Gastroesophageal sphincter (tissue), 4 donors: Measurements from ENCODE around the gene NDOR1. TPM values are rescaled to one million over a fixed set of nuclear protein-coding genes. Genes with fewer than 3 reads are reported as not detected.
A peak's percentile ranks its signal among the peaks of the same experiment; 100 is the strongest.
"Not testable (repeated sequence)": the region's sequence is repeated elsewhere in the genome, so short reads cannot be mapped to it uniquely, and the experiment has no call there.

Source experiments
- ATAC-seq: fragments of 150-250 bp; one replicate; pipeline ENCODE4 v1.9.1; 2016; ENCODE audit warnings: mild to moderate bottlenecking, moderate library complexity
- H3K27ac ChIP-seq, 4 donors: fragments of 200-600 bp; sonication (generic) in 3 of 4; 1 replicate in 3 of 4; 2 replicates in 1 of 4; pipeline ENCODE4 v1.5.1; 2016 to 2019
- H3K27me3 ChIP-seq: fragments of 200-600 bp; sonication (generic); one replicate; pipeline ENCODE4 v1.5.1; 2019
- H3K36me3 ChIP-seq, 2 donors: fragments of 200-600 bp; sonication (generic); one replicate each; pipeline ENCODE4 v1.5.1; 2019; ENCODE audit warnings: control low read depth in 1 of 2
- H3K4me1 ChIP-seq, 3 donors: fragments of 200-600 bp; sonication (generic); 1 replicate in 2 of 3; 2 replicates in 1 of 3; pipeline ENCODE4 v1.5.1; 2016 to 2019; ENCODE audit warnings: control low read depth in 2 of 3
- H3K4me3 ChIP-seq, 2 donors: fragments of 200-600 bp; sonication (generic); one replicate each; pipeline ENCODE4 v1.5.1; 2019; ENCODE audit warnings: mild to moderate bottlenecking in 1 of 2, moderate library complexity in 1 of 2
- H3K9me3 ChIP-seq, 3 donors: fragments of 200-600 bp; sonication (generic); one replicate each; pipeline ENCODE4 v1.5.1; 2017 to 2019; ENCODE audit warnings: control low read depth in 2 of 3
- CTCF ChIP-seq, 4 experiments: fragments of 200-600 bp in 2 of 4; fragments of 450-650 bp in 2 of 4; sonication (generic) in 1 of 4; IDR thresholded peaks; one replicate each; pipeline ENCODE4 v1.5.1; 2017 to 2019; ENCODE audit warnings: antibody characterized with exemption in 4 of 4, mild to moderate bottlenecking in 2 of 4, moderate library complexity in 2 of 4
- EP300 ChIP-seq: sonication (generic); formaldehyde crosslinking; IDR thresholded peaks from one replicate; pipeline ENCODE4 v1.6.1; 2017; ENCODE audit warnings: antibody characterized with exemption, mild to moderate bottlenecking
- POLR2A ChIP-seq, 2 donors: fragments of 450-650 bp; IDR thresholded peaks; one replicate each; pipeline ENCODE4 v1.6.1; 2017; ENCODE audit warnings: antibody characterized with exemption in 2 of 2, mild to moderate bottlenecking in 2 of 2, moderate library complexity in 1 of 2
- POLR2AphosphoS5 ChIP-seq: sonication (generic); formaldehyde crosslinking; IDR thresholded peaks from one replicate; pipeline ENCODE4 v1.6.1; 2017; ENCODE audit warnings: antibody characterized with exemption
- WGBS, 2 donors: methylation state at CpG; one replicate each; pipeline ENCODE4 v1.1.5; 2018; ENCODE audit warnings: low coverage in 1 of 2; 5-methylcytosine and 5-hydroxymethylcytosine counted together
- total RNA-seq, 4 donors: library from RNA; depleted of rRNA; stranded (reverse); fragments of >200 nt; gene quantifications; one replicate each; pipeline ENCODE4 v1.1.0, GENCODE V29; 2016

Gene NDOR1
- total RNA-seq, 4 donors from 2014 or later, result 4.6 to 9.8 (median 7.6) TPM

- Histone ChIP-seq H3K27me3 (peaks cover 36% of the 10 kb centered on the region), H3K27ac (peak overlapping the region in 1 of 4 donors; percentile 38), H3K9me3 (no peaks in the 10 kb centered on the region), H3K4me3 (peak overlapping the region; percentile 15 to 44), H3K36me3 (no peaks in the 10 kb centered on the region), H3K4me1 (peaks cover 0 to 54% (median 29%) of the 10 kb centered on the region in 3 donors)
- peak; percentile 11 for ATAC-seq
- WGBS, 2 donors, result 0% methylated on average over 5 of the region's 31 CpGs; no CpG with 5 or more reads in 1 of the 2 donors
- TF ChIP-seq POLR2AphosphoS5, result peak; percentile 36
- TF ChIP-seq POLR2A (IDR thresholded peaks at IDR 0.05), result no peak
- TF ChIP-seq CTCF (IDR thresholded peaks at IDR 0.05), result peak in 3 of 4 experiments; percentile 99 to 100 (median 99)
Observed at GRCh38 chr9:137236238-137236935, 30.9 kb downstream of the NDOR1 start.

GRCh38 chr9:137236936-137237421, 31.5 kb downstream of the NDOR1 start:
- H3K4me1 ChIP-seq, result peaks cover 0 to 58% (median 29%) of the 10 kb centered on the region in 3 donors
- H3K4me3 ChIP-seq, result no peak overlapping the region
- H3K27ac ChIP-seq, result peak overlapping the region in 2 of 4 donors; percentile 6 to 38
- WGBS, 2 donors, result 57% methylated on average over 1 of the region's 11 CpGs; no CpG with 5 or more reads in 1 of the 2 donors
- H3K9me3 ChIP-seq, result no peaks in the 10 kb centered on the region
- H3K36me3 ChIP-seq, result peaks cover 0 to 1% of the 10 kb centered on the region in 2 donors
- peaks cover 30% of the 10 kb centered on the region for H3K27me3 ChIP-seq
- TF ChIP-seq POLR2A (IDR thresholded peaks at IDR 0.05) (no peak), EP300 (no peak), POLR2AphosphoS5 (no peak), CTCF (IDR thresholded peaks at IDR 0.05) (no peak)
- no peak for ATAC-seq

GRCh38 chr9:137237759-137238726, 32.5 kb downstream of the NDOR1 start:
- H3K4me3 ChIP-seq, result no peak overlapping the region
- WGBS, 2 donors, result no CpG with 5 or more reads among the region's 13 CpGs
- no peak for ATAC-seq
- H3K9me3 ChIP-seq, result no peaks in the 10 kb centered on the region
- peaks cover 19% of the 10 kb centered on the region for H3K27me3 ChIP-seq
- peaks cover 0 to 68% (median 40%) of the 10 kb centered on the region in 3 donors for H3K4me1 ChIP-seq
- H3K36me3 ChIP-seq, result peaks cover 0 to 12% of the 10 kb centered on the region in 2 donors
- TF ChIP-seq EP300 (no peak), POLR2AphosphoS5 (no peak), POLR2A (IDR thresholded peaks at IDR 0.05) (no peak), CTCF (IDR thresholded peaks at IDR 0.05) (no peak)
- H3K27ac ChIP-seq, result peak overlapping the region in 2 of 4 donors; percentile 6 to 11

- H3K9me3 ChIP-seq, ATAC-seq, H3K27me3 ChIP-seq: not testable (repeated sequence)
- Histone ChIP-seq H3K36me3 (peaks cover 0 to 22% of the 10 kb centered on the region in 2 donors), H3K4me3 (peak overlapping the region; percentile 67 to 82), H3K27ac (peak overlapping the region; percentile 77 to 99 (median 96)), H3K4me1 (peaks cover 0 to 85% (median 47%) of the 10 kb centered on the region in 3 donors)
- 23 to 38% methylated on average over 18 to 19 of the region's 27 CpGs for WGBS, 2 donors
Observed at GRCh38 chr9:137239541-137240200, 34.2 kb downstream of the NDOR1 start.
